H9 (cell line): Measurements from ENCODE around the gene GLMP. TPM values are rescaled to one million over a fixed set of nuclear protein-coding genes. Genes with fewer than 3 reads are reported as not detected.

Experiments used
- DNase-seq: peaks from one replicate; pipeline ENCODE4 v3.0.0-alpha.2; 2017
- H2AFZ ChIP-seq: one replicate; pipeline ENCODE4 v1.6.1; 2013; ENCODE audit warnings: mild to moderate bottlenecking, low read length, control low read depth, moderate library complexity
- H2AK5ac ChIP-seq: 2 replicates; pipeline ENCODE4 v1.6.1; 2013; ENCODE audit warnings: low read length, control low read depth, mixed read lengths; ENCODE audit not compliant: insufficient read length
- H2BK120ac ChIP-seq: one replicate; pipeline ENCODE4 v1.6.1; 2013; ENCODE audit warnings: low read depth, mild to moderate bottlenecking, low read length, control low read depth, inconsistent platforms; ENCODE audit not compliant: poor library complexity, severe bottlenecking
- H2BK12ac ChIP-seq: 2 replicates; pipeline ENCODE4 v1.6.1; 2013; ENCODE audit warnings: low read length, control low read depth, mixed read lengths, low read depth; ENCODE audit not compliant: insufficient read length
- H2BK15ac ChIP-seq: 2 replicates; pipeline ENCODE4 v1.6.1; 2013; ENCODE audit warnings: low read depth, low read length, control low read depth
- H2BK20ac ChIP-seq: one replicate; pipeline ENCODE4 v1.6.1; 2013; ENCODE audit warnings: low read depth, mild to moderate bottlenecking, low read length, control low read depth, inconsistent platforms; ENCODE audit not compliant: poor library complexity, severe bottlenecking
- H2BK5ac ChIP-seq: 2 replicates; pipeline ENCODE4 v1.6.1; 2013; ENCODE audit warnings: low read length, control low read depth, mixed read lengths; ENCODE audit not compliant: insufficient read length
- H3K14ac ChIP-seq: 2 replicates; pipeline ENCODE4 v1.6.1; 2013; ENCODE audit warnings: low read length, control low read depth; ENCODE audit not compliant: insufficient read depth
- H3K18ac ChIP-seq: 2 replicates; pipeline ENCODE4 v1.6.1; 2013; ENCODE audit warnings: low read depth, mild to moderate bottlenecking, mixed read lengths, low read length, control low read depth; ENCODE audit not compliant: insufficient read length
- H3K23ac ChIP-seq: 2 replicates; pipeline ENCODE4 v1.6.1; 2013; ENCODE audit warnings: low read length, control low read depth, mixed read lengths, low read depth; ENCODE audit not compliant: insufficient read length
- H3K23me2 ChIP-seq: 2 replicates; pipeline ENCODE4 v1.6.1; 2013; ENCODE audit warnings: low read depth, mild to moderate bottlenecking, mixed read lengths, low read length, control low read depth; ENCODE audit not compliant: insufficient read length, poor library complexity, severe bottlenecking
- H3K27ac ChIP-seq: 2 replicates; pipeline ENCODE4 v1.5.1; 2013; ENCODE audit warnings: low read length, control low read depth, mixed read lengths, low read depth; ENCODE audit not compliant: insufficient read length
- H3K27me3 ChIP-seq: 2 replicates; pipeline ENCODE4 v1.6.1; 2013; ENCODE audit warnings: low read length, control low read depth, inconsistent platforms; ENCODE audit not compliant: insufficient read depth
- H3K4ac ChIP-seq: 2 replicates; pipeline ENCODE4 v1.6.1; 2013; ENCODE audit warnings: low read depth, mild to moderate bottlenecking, control low read depth, inconsistent platforms, low read length, moderate library complexity
- H3K4me1 ChIP-seq: 2 replicates; pipeline ENCODE4 v1.6.1; 2013; ENCODE audit warnings: low read length, control low read depth, inconsistent platforms; ENCODE audit not compliant: insufficient read depth
- H3K4me2 ChIP-seq: 2 replicates; pipeline ENCODE4 v1.6.1; 2013; ENCODE audit warnings: low read length, control low read depth, mixed read lengths; ENCODE audit not compliant: insufficient read length, insufficient read depth
- H3K56ac ChIP-seq: 2 replicates; pipeline ENCODE4 v1.6.1; 2013; ENCODE audit warnings: low read depth, mild to moderate bottlenecking, mixed read lengths, low read length, control low read depth; ENCODE audit not compliant: insufficient read length
- H3K79me1 ChIP-seq: 2 replicates; pipeline ENCODE4 v1.6.1; 2013; ENCODE audit warnings: low read depth, mild to moderate bottlenecking, moderate library complexity, low read length, control low read depth, inconsistent platforms; ENCODE audit not compliant: insufficient read depth, poor library complexity, severe bottlenecking
- H3K79me2 ChIP-seq: 2 replicates; pipeline ENCODE4 v1.6.1; 2013; ENCODE audit warnings: low read length, control low read depth, inconsistent platforms; ENCODE audit not compliant: insufficient read depth
- H3K9ac ChIP-seq: 2 replicates; pipeline ENCODE4 v1.6.1; 2013; ENCODE audit warnings: low read length, control low read depth, mixed read lengths; ENCODE audit not compliant: insufficient read length; ENCODE audit errors: extremely low read depth
- H3K9me3 ChIP-seq: one replicate; pipeline ENCODE4 v1.6.1; 2013; ENCODE audit warnings: low read depth, low read length, inconsistent platforms; ENCODE audit not compliant: control insufficient read depth
- H3T11ph ChIP-seq: one replicate; pipeline ENCODE4 v1.6.1; 2013; ENCODE audit warnings: mild to moderate bottlenecking, low read length, control low read depth, inconsistent platforms
- H4K20me1 ChIP-seq: one replicate; pipeline ENCODE4 v1.6.1; 2013; ENCODE audit not compliant: control insufficient read depth, insufficient read length, insufficient read depth
- H4K5ac ChIP-seq: 2 replicates; pipeline ENCODE4 v1.6.1; 2013; ENCODE audit warnings: low read depth, mild to moderate bottlenecking, mixed read lengths, low read length, control low read depth; ENCODE audit not compliant: insufficient read length
- H4K8ac ChIP-seq: replicated peaks from 2 replicates; pipeline ENCODE4 v1.6.1; 2013; ENCODE audit warnings: low read length, control low read depth, mixed read lengths, low read depth; ENCODE audit not compliant: insufficient read length
- H4K91ac ChIP-seq: 2 replicates; pipeline ENCODE4 v1.6.1; 2013; ENCODE audit warnings: low read depth, mild to moderate bottlenecking, moderate library complexity, mixed read lengths, low read length, control low read depth; ENCODE audit not compliant: insufficient read length
- H3K27ac Mint-ChIP-seq, 3 experiments: 2 replicates in 2 of 3; 3 replicates in 1 of 3; pipeline ENCODE4 v1.8.0; 2020 to 2021; ENCODE audit warnings: mixed read lengths in 3 of 3, mild to moderate bottlenecking in 1 of 3, moderate library complexity in 1 of 3
- H3K27me3 Mint-ChIP-seq: 2 replicates; pipeline ENCODE4 v1.8.0; 2021; ENCODE audit warnings: low read depth, mild to moderate bottlenecking, moderate library complexity, mixed read lengths
- H3K36me3 Mint-ChIP-seq, 3 experiments: 2 replicates in 2 of 3; 3 replicates in 1 of 3; pipeline ENCODE4 v1.8.0; 2020 to 2021; ENCODE audit warnings: low read depth in 3 of 3, mixed read lengths in 3 of 3; ENCODE audit not compliant: insufficient read depth in 1 of 3
- H3K4me1 Mint-ChIP-seq, 2 experiments: 2 replicates each; pipeline ENCODE4 v1.8.0; 2020; ENCODE audit warnings: mixed read lengths in 2 of 2
- H3K4me3 Mint-ChIP-seq, 2 experiments: 2 replicates in 1 of 2; 3 replicates in 1 of 2; pipeline ENCODE4 v1.8.0; 2020 to 2021; ENCODE audit warnings: mild to moderate bottlenecking in 2 of 2, mixed read lengths in 2 of 2, moderate library complexity in 1 of 2
- H3K9me3 Mint-ChIP-seq, 2 experiments: 2 replicates in 1 of 2; 3 replicates in 1 of 2; pipeline ENCODE4 v1.8.0; 2020; ENCODE audit warnings: mild to moderate bottlenecking in 2 of 2, mixed read lengths in 2 of 2, moderate library complexity in 1 of 2
- WGBS: extraction: QIAGEN DNeasy Blood & Tissue Kit; methylation state at CpG from one replicate; pipeline ENCODE4 v1.1.7; 2013; ENCODE audit warnings: missing lambda C conversion rate, low lambda C conversion rate, mixed read lengths; ENCODE audit not compliant: insufficient read length; ENCODE audit errors: extremely low coverage; 5-methylcytosine and 5-hydroxymethylcytosine counted together
- total RNA-seq: library from RNA; stranded (reverse); gene quantifications from 2 replicates; pipeline ENCODE4 v1.2.1, GENCODE V29; 2021
- TF ChIP-seq, protein P1 (sequence below): fragments of 200-600 bp; sonication (generic); conservative IDR thresholded peaks from 3 replicates; pipeline ENCODE4 v1.8.0; 2021; ENCODE audit warnings: antibody characterized with exemption, mild to moderate bottlenecking

Gene GLMP
- total RNA-seq, 1 experiment from 2014 or later = 49.2 TPM

DNA sequence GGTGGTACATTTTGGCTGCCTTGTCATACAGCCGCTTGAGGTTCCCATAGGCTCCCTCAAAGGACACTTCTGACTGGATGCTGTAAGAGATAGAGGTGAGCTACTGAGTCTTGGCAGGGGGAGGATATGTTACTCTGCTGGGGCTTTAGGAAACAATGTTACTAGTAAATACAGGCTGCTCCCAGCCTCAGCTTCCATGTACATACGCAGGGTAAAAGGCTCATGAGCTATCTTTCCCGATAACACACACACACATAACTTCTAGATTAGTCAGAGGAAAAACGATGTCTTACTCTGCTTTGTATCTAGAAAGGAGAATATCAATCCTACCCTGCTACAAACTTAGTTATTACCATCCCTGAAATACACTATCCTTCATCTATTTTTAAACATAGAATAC lies 27.1 kb downstream of the GLMP start:
- Histone ChIP-seq H3K4ac (no peak overlapping the region), H2BK120ac (no peak overlapping the region), H3K27ac (no peak overlapping the region), H3K4me2 (no peak overlapping the region), H4K20me1 (no peaks in the 10 kb centered on the region), H3K23me2 (no peaks in the 10 kb centered on the region), H2AFZ (no peak overlapping the region), H3K9ac (no peak overlapping the region), H3T11ph (no peak overlapping the region), H2BK15ac (no peak overlapping the region), H2BK5ac (no peak overlapping the region), H4K5ac (no peak overlapping the region), H3K27me3 (no peaks in the 10 kb centered on the region), H2BK20ac (no peak overlapping the region), H2AK5ac (no peak overlapping the region), H3K79me2 (no peaks in the 10 kb centered on the region), H3K4me1 (no peaks in the 10 kb centered on the region), H3K56ac (no peak overlapping the region), H3K9me3 (no peaks in the 10 kb centered on the region), H4K8ac (no peak overlapping the region), H3K79me1 (no peaks in the 10 kb centered on the region), H3K23ac (no peak overlapping the region), H4K91ac (no peak overlapping the region), H3K18ac (no peak overlapping the region), H3K14ac (no peak overlapping the region), H2BK12ac (no peak overlapping the region)
- no peak for DNase-seq
- no CpG with 5 or more reads among the region's 4 CpGs for WGBS
- Mint-ChIP-seq H3K4me1 (no peaks in the 10 kb centered on the region), H3K27ac (no peak overlapping the region), H3K36me3 (peaks cover 66 to 95% (median 81%) of the 10 kb centered on the region in 3 experiments), H3K27me3 (no peaks in the 10 kb centered on the region), H3K9me3 (no peaks in the 10 kb centered on the region), H3K4me3 (no peak overlapping the region)
- TF ChIP-seq, protein P1, sequence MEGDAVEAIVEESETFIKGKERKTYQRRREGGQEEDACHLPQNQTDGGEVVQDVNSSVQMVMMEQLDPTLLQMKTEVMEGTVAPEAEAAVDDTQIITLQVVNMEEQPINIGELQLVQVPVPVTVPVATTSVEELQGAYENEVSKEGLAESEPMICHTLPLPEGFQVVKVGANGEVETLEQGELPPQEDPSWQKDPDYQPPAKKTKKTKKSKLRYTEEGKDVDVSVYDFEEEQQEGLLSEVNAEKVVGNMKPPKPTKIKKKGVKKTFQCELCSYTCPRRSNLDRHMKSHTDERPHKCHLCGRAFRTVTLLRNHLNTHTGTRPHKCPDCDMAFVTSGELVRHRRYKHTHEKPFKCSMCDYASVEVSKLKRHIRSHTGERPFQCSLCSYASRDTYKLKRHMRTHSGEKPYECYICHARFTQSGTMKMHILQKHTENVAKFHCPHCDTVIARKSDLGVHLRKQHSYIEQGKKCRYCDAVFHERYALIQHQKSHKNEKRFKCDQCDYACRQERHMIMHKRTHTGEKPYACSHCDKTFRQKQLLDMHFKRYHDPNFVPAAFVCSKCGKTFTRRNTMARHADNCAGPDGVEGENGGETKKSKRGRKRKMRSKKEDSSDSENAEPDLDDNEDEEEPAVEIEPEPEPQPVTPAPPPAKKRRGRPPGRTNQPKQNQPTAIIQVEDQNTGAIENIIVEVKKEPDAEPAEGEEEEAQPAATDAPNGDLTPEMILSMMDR = no peak
